ENCODE data around the gene IRAK1.
"Not testable (repeated sequence)": the region's sequence is repeated elsewhere in the genome, so short reads cannot be mapped to it uniquely, and the experiment has no call there.

The IRAK1 gene

GRCh38 chrX:154018518-154019060 is 1.1 kb downstream of the IRAK1 start:
- DNase-seq: no peak

GRCh38 chrX:154017766-154018517 is 1.8 kb downstream of the IRAK1 start:
- no peak for DNase-seq

DNA sequence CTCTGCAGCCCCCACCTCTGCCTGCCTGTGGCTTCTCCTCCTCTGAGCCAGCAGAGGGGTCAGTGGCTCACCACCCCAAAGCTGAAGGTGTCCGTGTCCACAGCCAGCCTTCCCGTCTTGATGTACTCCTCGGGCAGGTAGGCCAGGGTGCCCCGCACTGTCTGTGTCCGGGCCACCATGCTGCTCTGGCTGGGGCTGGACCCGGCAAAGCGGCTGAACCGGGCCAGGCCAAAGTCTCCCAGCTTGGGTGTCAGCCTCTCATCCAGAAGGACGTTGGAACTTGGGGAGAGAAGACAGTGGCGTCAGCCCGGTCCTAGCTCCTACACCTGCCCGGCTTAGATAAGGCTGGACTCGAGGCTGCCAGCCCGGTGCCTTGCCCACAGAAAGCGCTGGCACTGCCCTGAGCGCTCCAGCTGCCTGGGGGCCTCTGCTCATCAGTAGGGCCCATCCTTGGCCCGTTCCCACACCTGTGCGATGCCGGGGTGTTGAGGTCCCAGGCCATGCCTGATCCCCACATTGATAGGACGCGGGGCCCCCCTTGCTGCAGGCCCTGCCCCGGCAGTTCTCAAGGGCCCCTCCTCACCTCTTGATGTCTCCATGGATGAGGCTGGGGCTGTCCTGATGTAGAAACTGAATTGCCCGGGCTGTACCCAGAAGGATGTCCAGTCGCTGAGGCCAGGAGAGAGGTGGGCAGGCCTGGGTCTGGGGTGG is 3.2 kb downstream of the IRAK1 start:
- no peak for DNase-seq

DNA sequence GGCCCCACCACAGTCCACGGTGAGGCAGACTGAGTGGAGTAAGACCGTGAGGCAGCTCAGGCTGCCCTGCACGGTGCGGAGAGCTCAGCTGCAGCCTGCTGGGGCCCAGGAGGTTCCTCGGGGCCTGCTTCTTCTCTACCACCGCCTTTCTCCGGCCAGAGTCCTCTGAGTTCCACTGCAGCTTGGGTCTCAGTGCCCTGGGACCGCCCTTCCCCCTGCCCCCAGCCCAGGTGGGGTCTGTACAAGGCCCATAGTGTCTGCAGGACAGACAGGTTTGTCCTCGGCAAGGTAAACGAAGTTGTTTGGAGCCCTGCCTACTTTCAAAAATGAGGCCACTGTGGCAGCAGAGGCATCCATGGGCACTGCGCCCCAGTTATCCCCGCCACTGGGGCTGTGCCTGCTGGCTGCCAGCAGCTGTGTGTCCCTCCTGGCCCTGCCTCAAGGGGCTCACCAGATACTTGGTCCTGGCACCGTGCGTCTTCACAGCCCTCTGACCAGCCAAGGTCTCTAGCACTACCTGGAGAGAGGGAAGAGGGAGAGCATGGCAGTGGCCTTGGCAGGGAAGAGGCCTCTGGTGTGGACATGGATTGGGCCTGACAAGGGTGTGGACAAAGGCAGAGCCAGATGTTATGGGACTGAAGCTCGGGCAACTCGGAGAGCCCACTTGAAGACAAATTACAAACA is 4.0 kb downstream of the IRAK1 start:
- DNase-seq: no peak

- DNase-seq: no peak
These were observed 5.0 kb downstream of the IRAK1 start for GRCh38 chrX:154014429-154015380.

DNA sequence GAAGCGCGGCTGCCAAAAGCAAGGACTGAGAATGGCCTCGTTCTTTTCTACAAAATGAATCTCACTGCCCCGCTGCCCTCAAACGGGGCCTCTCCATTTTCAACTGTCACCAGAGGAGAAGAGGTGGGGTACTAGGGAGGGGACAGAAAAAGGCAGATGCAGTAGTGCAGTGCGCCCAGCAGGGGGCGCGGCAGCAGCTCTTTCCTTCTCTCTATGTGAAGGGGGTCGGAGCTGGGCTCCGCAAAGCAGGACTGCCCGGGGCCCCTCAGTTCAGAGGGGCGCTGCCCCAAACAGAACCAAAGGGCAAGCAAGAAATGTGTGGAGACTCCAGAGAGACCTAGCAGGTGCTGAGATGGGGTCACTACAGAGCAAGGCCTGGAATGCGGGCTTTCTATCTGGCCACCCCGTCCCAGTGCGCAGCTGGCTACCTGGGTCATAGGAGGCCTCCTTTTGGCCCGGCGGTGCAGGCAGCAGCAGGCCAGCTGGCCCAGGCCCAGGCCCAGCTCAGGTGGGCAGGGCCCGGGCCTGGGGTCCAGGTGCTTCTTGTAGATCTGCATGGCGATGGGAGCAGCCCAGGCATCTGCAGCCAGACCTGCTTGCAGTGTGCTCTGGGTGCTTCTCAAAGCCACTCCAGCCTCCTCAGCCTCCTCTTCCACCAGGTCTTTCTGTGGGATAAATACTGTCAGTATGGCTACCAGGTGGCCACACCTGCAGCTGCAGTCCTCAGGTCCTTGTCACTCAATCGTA is 5.9 kb downstream of the IRAK1 start:
- peak; percentile 38 for DNase-seq

DNA sequence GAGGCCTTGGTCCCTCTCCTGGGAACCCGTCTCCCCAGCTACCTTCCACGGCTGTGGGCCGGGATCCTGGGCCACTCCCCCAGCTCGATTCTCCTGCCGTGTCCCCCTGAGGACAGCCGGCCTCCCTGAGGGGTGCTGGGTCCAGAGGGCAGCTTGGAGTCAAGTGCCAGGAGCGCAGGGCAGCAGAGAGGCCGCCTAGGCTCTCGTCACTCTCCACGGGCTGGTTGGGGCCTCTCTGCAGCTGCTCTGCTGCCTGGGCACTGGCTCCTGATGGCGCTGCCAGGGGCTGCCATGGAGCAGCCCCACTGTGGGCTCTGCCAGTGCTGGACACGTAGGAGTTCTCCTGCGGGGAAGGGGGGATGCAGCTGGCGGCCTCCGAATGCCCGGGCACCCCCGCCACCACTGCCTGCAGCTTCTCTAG is 6.7 kb downstream of the IRAK1 start:
- DNase-seq: no peak

DNA sequence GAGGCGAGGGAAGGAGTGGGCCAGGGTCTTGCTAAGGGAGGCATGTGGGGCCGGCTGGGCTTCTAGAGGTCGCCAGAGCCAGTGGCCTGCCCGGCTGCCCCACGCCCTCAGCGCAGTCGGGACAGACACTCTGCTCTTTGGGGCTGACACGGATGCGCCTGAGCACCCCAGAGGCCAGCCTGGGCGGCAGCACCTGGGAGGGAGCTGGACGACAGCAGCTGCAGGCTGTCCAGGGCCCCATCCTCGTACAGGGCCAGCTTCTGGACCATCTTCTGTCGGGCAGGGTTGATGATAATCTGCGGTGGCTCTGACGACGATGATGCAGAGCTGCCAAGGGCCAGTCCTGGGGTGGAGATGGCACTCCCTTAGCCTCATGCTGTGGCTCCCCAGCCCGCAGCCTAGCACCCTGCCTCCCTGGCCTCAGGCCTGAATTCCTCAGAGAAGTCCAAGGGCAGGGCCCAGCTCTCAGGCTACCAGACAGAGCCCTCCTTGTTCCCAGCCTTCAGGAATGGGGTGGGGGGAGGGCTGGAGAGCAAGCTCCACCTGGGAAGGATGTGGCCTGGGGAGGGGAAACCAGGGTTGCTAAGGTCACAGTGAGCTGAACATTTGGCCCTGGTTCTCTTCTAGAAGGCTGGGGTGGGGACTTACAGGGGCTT is 7.2 kb downstream of the IRAK1 start:
- no peak for DNase-seq

DNA sequence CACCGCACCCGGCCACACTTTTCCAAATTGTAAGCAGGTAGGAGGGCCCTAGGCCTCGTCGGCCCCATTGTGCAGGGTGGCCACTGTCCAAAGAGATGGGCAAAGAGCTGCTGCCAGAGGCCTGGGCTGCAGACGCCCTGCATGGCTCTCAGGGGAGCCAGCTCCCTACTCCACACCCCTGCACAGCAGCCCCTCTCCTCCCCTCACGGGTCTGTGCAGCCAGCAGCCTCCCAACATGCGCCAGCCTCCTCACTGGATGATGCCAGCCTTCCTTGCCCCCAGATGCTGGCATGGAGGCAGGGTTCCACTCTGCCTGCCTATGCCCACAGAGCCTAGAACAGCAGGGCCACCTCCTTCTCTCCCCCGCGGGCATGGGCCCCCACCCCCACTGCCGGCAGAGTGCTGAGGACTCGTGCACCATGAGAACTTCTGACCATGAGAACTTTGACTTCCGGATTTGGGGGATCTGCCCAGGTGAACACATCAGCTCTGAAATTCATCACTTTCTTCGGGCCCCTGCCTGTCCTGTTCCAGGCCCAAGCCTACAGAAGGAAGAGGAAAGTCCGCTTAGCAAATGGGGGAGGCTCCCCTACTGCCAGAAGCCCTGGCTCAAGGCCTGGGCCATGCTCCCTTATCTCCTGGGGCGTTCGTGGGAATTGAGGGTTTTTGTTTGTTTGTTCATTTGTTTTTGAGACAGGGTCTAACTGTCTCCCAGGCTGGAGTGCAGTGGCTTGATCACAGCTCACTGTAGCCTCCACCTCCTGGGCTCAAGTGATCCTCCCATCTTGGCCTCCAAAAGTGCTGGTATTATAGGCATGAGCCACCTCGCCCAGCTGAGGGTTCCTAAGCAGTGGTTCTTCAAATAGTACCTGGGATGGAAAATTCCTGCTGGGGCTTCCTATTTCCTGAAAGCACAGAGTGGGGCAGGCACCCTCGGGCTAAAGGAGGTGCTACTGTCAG is 8.0 kb downstream of the IRAK1 start:
- no peak for DNase-seq

GRCh38 chrX:154010330-154011087 is 9.2 kb downstream of the IRAK1 start:
- DNase-seq: no peak

DNA sequence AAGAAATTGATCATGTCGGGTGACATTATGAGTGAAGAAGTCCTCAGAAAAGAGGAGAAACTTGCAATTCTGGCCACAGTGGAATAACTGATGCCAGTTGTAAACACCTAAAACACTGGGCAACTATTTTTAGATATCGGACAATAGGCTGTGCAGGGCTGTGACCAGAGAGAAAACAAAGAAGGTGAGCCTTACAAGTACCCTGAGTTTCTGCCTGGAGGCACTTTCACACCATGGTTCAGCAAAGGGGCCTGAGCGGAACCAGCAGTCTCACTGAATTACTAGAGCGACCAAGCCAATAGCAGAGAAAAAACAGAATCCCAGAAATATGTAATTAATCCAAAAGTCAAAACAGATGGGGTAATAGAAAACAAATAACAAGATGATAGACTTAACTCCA is 11.2 kb downstream of the IRAK1 start:
- no peak for DNase-seq

- no peak for DNase-seq
These were observed 12.8 kb downstream of the IRAK1 start for GRCh38 chrX:154006947-154007346.

DNA sequence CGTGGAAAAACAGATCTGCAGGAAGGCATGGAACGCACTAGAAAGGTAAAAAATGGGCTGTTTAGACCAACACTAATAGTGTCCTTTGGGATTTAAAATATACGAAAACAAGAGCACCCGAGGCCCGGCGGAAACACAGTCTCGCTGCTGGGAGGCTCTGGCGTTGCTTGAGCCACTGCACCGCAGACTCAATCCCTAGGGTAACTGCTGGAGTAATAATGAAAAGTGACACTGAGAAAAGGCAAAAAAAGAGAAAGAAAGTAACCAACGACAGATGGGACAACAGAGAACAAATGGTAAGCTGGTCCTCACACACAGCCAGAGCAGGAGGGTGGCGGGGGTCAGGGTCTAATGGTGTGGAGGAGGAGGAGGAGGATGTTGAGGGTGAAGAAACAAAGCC is 15.4 kb downstream of the IRAK1 start:
- no peak for DNase-seq

GRCh38 chrX:154002215-154002719 is 17.4 kb downstream of the IRAK1 start:
- peak; percentile 67 for DNase-seq

- no peak for DNase-seq
These were observed 19.7 kb downstream of the IRAK1 start for GRCh38 chrX:154000051-154000450.

DNA sequence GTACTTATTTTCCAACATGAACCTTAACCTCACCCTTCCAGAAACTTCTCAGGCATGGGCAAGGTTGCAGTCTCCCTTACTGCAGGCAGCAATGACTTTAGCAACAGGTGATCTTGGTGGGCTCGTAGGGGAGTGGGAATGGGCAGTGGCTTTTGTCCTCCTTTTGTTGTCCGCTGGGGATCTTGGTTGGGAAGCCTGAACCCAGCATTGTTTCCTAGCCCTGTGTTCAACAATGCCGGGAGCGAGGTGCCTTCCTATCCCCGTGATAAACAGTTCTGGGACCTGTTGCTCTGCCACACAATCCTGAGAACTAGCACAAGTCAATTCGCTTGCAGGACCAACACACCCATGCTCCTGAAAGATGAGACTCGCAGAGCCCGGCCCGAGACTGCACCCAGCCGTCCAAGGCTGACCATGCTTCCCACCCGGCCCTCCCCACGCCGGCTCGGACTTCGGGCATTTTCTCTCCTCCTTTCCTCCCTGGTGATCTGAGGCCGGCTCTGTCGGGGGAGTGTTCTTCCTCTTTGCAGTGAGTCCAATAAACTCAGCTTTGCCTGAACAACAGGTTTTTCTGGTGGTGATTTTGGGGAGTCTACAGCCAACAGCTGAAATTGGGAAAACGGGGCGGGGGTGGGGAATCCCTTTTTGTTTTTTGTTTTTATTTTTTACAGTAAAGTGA is 20.2 kb downstream of the IRAK1 start:
- DNase-seq: no peak

DNA sequence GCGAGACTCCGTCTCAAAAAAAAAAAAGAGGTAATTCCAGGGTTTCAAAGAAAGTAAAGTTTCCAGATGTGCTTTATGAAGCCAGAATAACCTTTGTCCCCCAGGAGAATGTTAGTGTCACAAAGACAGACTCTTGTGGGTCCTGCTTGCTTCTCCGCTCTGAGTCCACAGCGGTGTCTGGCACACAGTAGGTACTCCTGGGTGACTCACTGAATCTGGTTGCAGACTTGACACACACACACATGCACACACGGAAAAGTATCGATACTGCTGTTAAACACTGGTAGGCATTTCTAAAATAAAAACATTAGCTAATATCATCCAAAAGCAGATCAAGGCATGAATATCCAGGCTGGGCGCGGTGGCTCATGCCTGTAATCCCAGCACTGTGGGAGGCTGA is 24.2 kb downstream of the IRAK1 start:
- DNase-seq: no peak

GRCh38 chrX:153994398-153994797 is 25.3 kb downstream of the IRAK1 start:
- not testable (repeated sequence) for DNase-seq

All from CD4-positive, alpha-beta T cell treated with Interleukin-4 for 4 hours (primary cell).